Activated T-cell treated with anti-CD3 and anti-CD28 coated beads, Interleukin-2, amount 50 U/mL, for 24 hours (primary cell): ENCODE measurements around the gene COP1.
"Not testable (repeated sequence)": the region's sequence is repeated elsewhere in the genome, so short reads cannot be mapped to it uniquely, and the experiment has no call there.

Source experiments
- DNase-seq: peaks from one replicate; pipeline ENCODE4 v3.0.0-alpha.2; 2020
- H3K27ac Mint-ChIP-seq: 2 replicates; pipeline ENCODE4 v1.8.0; 2020; ENCODE audit warnings: mild to moderate bottlenecking, mixed read lengths
- H3K27me3 Mint-ChIP-seq: 2 replicates; pipeline ENCODE4 v1.8.0; 2020; ENCODE audit warnings: mixed read lengths
- H3K36me3 Mint-ChIP-seq: 2 replicates; pipeline ENCODE4 v1.8.0; 2020; ENCODE audit warnings: low read depth, mixed read lengths
- H3K4me1 Mint-ChIP-seq: 2 replicates; pipeline ENCODE4 v1.8.0; 2020; ENCODE audit warnings: low read depth, mixed read lengths
- H3K4me3 Mint-ChIP-seq: 2 replicates; pipeline ENCODE4 v1.8.0; 2020; ENCODE audit warnings: mild to moderate bottlenecking, moderate library complexity, mixed read lengths
- H3K9me3 Mint-ChIP-seq: 2 replicates; pipeline ENCODE4 v1.8.0; 2020; ENCODE audit warnings: mixed read lengths

COP1 gene

GRCh38 chr1:176208034-176208433 lies 948 bp upstream of the COP1 start:
- Mint-ChIP-seq H3K27ac (peak overlapping the region; percentile 99), H3K4me3 (peak overlapping the region; percentile 96), H3K9me3 (no peaks in the 10 kb centered on the region), H3K4me1 (peaks cover 33% of the 10 kb centered on the region), H3K27me3 (no peaks in the 10 kb centered on the region), H3K36me3 (peaks cover 26% of the 10 kb centered on the region)
- no peak for DNase-seq

GRCh38 chr1:176206006-176206960 lies 803 bp downstream of the COP1 start:
- Mint-ChIP-seq H3K4me3 (peak overlapping the region; percentile 96), H3K36me3 (peaks cover 29% of the 10 kb centered on the region), H3K4me1 (peaks cover 46% of the 10 kb centered on the region), H3K27ac (peak overlapping the region; percentile 95), H3K9me3 (no peaks in the 10 kb centered on the region), H3K27me3 (no peaks in the 10 kb centered on the region)
- no peak for DNase-seq

- H3K27ac Mint-ChIP-seq: peak overlapping the region; percentile 95
- H3K4me3 Mint-ChIP-seq: peak overlapping the region; percentile 93
- H3K4me1 Mint-ChIP-seq: peaks cover 49% of the 10 kb centered on the region
- H3K36me3 Mint-ChIP-seq: peaks cover 27% of the 10 kb centered on the region
- no peaks in the 10 kb centered on the region for H3K9me3 Mint-ChIP-seq
- DNase-seq: no peak
- H3K27me3 Mint-ChIP-seq: no peaks in the 10 kb centered on the region
These were observed 1.7 kb downstream of the COP1 start for GRCh38 chr1:176205332-176205914.

GRCh38 chr1:176204655-176205054 lies 2.4 kb downstream of the COP1 start:
- not testable (repeated sequence) for H3K27me3 Mint-ChIP-seq, H3K9me3 Mint-ChIP-seq, DNase-seq
- Mint-ChIP-seq H3K27ac (peak overlapping the region; percentile 95), H3K4me3 (peak overlapping the region; percentile 93), H3K4me1 (peaks cover 53% of the 10 kb centered on the region), H3K36me3 (peaks cover 31% of the 10 kb centered on the region)

DNA sequence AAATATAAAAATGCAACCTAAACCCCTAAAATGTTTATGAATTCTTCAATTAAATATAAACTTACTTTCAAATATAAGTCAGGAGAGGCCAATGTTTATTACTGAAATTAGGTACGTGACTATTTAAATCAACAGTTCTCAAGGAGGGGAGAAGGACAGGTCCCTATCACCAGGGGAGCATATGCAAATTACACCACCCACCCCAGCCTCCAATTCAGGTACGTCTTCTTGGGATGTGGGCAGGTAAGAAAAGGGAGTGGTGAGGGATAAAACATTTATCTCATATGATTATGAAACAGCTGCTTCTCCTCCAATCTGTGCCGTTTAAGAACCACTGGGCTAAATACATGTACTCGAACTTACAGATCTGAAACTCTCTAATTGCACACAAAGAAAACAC lies 3.4 kb downstream of the COP1 start:
- Mint-ChIP-seq H3K27ac (no peak overlapping the region), H3K4me1 (peaks cover 58% of the 10 kb centered on the region), H3K36me3 (peaks cover 39% of the 10 kb centered on the region), H3K27me3 (no peaks in the 10 kb centered on the region), H3K4me3 (no peak overlapping the region), H3K9me3 (no peaks in the 10 kb centered on the region)
- DNase-seq: no peak

GRCh38 chr1:176201568-176201967 lies 5.5 kb downstream of the COP1 start:
- DNase-seq: no peak
- peaks cover 41% of the 10 kb centered on the region for H3K36me3 Mint-ChIP-seq
- H3K27me3 Mint-ChIP-seq: no peaks in the 10 kb centered on the region
- H3K4me1 Mint-ChIP-seq: peaks cover 68% of the 10 kb centered on the region
- no peaks in the 10 kb centered on the region for H3K9me3 Mint-ChIP-seq
- H3K27ac Mint-ChIP-seq: no peak overlapping the region
- no peak overlapping the region for H3K4me3 Mint-ChIP-seq

- no peak for DNase-seq
- Mint-ChIP-seq H3K4me1 (peaks cover 75% of the 10 kb centered on the region), H3K27me3 (no peaks in the 10 kb centered on the region), H3K36me3 (peaks cover 32% of the 10 kb centered on the region), H3K9me3 (no peaks in the 10 kb centered on the region), H3K4me3 (no peak overlapping the region), H3K27ac (no peak overlapping the region)
These were observed 7.4 kb downstream of the COP1 start for GRCh38 chr1:176199707-176200106.

DNA sequence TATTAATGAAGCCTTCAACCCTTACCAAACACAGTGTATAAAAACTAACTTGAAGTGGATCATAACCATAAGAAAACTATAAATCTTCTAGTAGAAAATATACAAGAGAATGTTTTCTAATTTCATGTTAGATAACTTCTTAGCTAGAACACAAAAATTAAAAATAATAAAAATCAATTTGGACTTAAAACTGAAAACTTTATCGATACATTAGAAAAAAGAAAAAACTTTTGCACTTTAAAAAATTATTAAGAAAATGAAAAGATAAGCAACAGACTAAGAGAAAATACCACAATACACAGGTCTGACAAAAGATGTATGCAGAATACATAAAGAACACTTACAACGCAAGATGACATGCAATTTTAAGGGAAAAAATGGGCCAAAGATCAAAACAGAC lies 8.7 kb downstream of the COP1 start:
- peaks cover 34% of the 10 kb centered on the region for H3K36me3 Mint-ChIP-seq
- no peaks in the 10 kb centered on the region for H3K9me3 Mint-ChIP-seq
- no peak overlapping the region for H3K27ac Mint-ChIP-seq
- no peaks in the 10 kb centered on the region for H3K27me3 Mint-ChIP-seq
- peaks cover 74% of the 10 kb centered on the region for H3K4me1 Mint-ChIP-seq
- no peak for DNase-seq
- H3K4me3 Mint-ChIP-seq: no peak overlapping the region

GRCh38 chr1:176196728-176197127 lies 10.4 kb downstream of the COP1 start:
- Mint-ChIP-seq H3K36me3 (peaks cover 36% of the 10 kb centered on the region), H3K4me1 (peaks cover 78% of the 10 kb centered on the region), H3K27me3 (no peaks in the 10 kb centered on the region), H3K9me3 (no peaks in the 10 kb centered on the region), H3K27ac (peak overlapping the region; percentile 79), H3K4me3 (peak overlapping the region; percentile 60)
- no peak for DNase-seq

DNA sequence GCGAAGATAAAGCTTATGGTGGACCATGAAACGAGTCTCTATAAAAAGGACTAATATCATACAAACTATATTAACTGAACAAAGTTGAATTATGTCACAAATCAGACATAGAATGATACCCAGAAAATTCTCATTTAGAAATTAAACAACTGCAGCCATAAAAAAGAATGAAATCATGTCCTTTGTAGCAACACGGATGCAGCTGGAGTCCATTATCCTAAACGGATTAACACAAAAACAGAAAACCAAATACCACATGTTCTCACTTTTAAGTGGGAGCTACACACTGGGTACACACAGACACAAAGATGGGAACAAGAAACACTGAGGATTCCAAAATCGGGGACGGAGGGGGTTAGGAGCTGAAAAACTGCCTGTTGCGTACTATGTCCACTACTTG lies 11.5 kb downstream of the COP1 start:
- no peak for DNase-seq
- Mint-ChIP-seq H3K4me3 (no peak overlapping the region), H3K36me3 (peaks cover 37% of the 10 kb centered on the region), H3K27ac (no peak overlapping the region), H3K4me1 (peaks cover 80% of the 10 kb centered on the region), H3K9me3 (no peaks in the 10 kb centered on the region), H3K27me3 (no peaks in the 10 kb centered on the region)

DNA sequence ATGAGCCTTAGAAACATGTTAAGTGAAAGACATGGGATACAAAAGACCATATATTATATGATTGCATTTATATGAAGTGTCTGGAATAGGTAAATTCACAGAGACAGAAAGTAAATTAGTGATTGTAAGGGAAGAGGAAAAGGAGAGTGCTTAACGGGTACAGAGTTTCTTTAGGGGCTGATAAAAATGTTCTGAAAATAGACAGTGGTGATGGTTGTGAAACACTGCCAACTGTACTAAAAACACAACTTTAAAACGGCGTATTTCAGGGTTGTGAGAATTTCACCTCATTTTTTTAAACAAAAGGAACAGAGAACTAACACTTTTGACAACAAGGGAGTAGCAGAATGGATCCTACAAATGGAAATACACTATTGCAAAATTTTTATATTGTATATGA lies 13.4 kb downstream of the COP1 start:
- Mint-ChIP-seq H3K9me3 (no peaks in the 10 kb centered on the region), H3K27me3 (no peaks in the 10 kb centered on the region), H3K27ac (no peak overlapping the region), H3K4me3 (no peak overlapping the region), H3K36me3 (peaks cover 35% of the 10 kb centered on the region), H3K4me1 (peaks cover 84% of the 10 kb centered on the region)
- no peak for DNase-seq

- peak overlapping the region; percentile 58 for H3K27ac Mint-ChIP-seq
- DNase-seq: no peak
- peaks cover 84% of the 10 kb centered on the region for H3K4me1 Mint-ChIP-seq
- no peak overlapping the region for H3K4me3 Mint-ChIP-seq
- H3K9me3 Mint-ChIP-seq: no peaks in the 10 kb centered on the region
- H3K27me3 Mint-ChIP-seq: no peaks in the 10 kb centered on the region
- peaks cover 33% of the 10 kb centered on the region for H3K36me3 Mint-ChIP-seq
These were observed 14.1 kb downstream of the COP1 start for GRCh38 chr1:176193023-176193422.

DNA sequence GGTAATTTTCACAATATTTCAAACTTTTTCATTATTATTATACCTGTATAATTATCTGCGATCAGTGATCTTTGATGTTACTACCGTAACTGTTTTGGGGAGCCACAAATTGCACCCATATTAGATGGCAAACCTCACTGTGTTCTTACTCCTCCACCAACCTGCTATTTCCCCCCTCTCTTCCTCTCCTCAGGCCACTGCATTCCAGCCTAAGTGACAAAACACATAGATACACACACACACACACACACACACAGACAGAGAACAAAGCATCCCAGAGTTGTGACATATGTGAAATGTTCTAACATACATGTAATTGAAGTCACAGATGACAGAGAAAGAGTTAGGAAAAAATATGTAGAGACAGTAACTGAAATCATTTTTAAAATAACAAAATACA lies 18.5 kb downstream of the COP1 start:
- Mint-ChIP-seq H3K9me3 (no peaks in the 10 kb centered on the region), H3K27me3 (no peaks in the 10 kb centered on the region), H3K27ac (peak overlapping the region; percentile 50), H3K4me3 (no peak overlapping the region), H3K36me3 (peaks cover 34% of the 10 kb centered on the region), H3K4me1 (peaks cover 85% of the 10 kb centered on the region)
- DNase-seq: no peak

DNA sequence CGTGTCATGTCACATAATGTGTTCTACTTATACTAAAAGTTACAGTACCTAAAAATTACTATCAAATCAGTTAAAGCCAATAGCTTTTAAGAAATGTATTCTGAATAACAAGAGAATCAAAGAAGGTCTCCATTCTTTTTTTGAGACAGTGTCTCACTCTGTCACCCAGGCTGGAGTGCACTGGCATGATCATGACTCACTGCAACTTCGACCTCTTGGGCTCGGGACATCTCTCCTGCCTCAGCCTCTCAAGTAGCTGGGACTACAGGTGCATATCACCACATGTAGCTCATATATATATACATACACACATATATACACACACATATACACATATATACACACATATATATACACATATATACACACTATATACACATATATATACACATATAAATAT lies 20.1 kb downstream of the COP1 start:
- H3K36me3 Mint-ChIP-seq: peaks cover 44% of the 10 kb centered on the region
- no peak overlapping the region for H3K4me3 Mint-ChIP-seq
- H3K4me1 Mint-ChIP-seq: peaks cover 82% of the 10 kb centered on the region
- H3K27ac Mint-ChIP-seq: no peak overlapping the region
- no peak for DNase-seq
- no peaks in the 10 kb centered on the region for H3K9me3 Mint-ChIP-seq
- H3K27me3 Mint-ChIP-seq: no peaks in the 10 kb centered on the region

DNA sequence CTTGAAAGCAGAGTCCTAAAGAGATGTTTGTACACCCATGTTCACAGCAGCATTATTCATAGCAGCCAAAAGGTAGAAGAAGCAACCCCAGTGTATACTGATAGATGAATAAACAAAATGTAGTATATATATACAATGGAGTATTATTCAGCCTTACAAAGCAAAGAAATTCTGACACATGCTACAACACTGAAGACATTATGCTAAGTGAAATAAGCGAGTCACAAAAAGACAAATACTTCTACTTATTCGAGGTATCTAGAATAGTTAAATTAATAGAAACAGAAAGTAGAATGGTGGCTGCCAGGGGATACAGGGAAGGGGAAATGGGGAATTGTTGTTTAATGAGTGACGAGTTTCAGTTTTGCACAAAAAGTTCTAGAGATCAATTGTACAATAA lies 23.5 kb downstream of the COP1 start:
- Mint-ChIP-seq H3K4me1 (peaks cover 69% of the 10 kb centered on the region), H3K9me3 (no peaks in the 10 kb centered on the region), H3K27ac (peak overlapping the region; percentile 71), H3K36me3 (peaks cover 58% of the 10 kb centered on the region), H3K4me3 (no peak overlapping the region), H3K27me3 (no peaks in the 10 kb centered on the region)
- DNase-seq: no peak
